H1 (cell line): Measurements from ENCODE around the gene GGT6. TPM values are rescaled to one million over a fixed set of nuclear protein-coding genes. Genes with fewer than 3 reads are reported as not detected.

ENCODE experiments used
- CTCF ChIA-PET: fragments of 300-600 bp; sonication (Branson Sonifier 250); formaldehyde crosslinking; loops from one replicate; lab custom pipeline; 2021; ENCODE audit not compliant: partially characterized antibody; lab: Charles Lee
- POLR2A ChIA-PET: fragments of 300-600 bp; sonication (Branson Sonifier 250); formaldehyde crosslinking; loops from one replicate; lab custom pipeline; 2021; ENCODE audit warnings: inconsistent platforms; ENCODE audit not compliant: partially characterized antibody; lab: Charles Lee
- DNase-seq, 2 experiments: peaks; one replicate each; pipeline versions ENCODE4 v3.0.0 to v3.0.0-alpha.2; 2010 to 2022; ENCODE audit warnings: low spot score in 2 of 2, low read depth in 1 of 2, mixed read lengths in 1 of 2
- FAIRE-seq: peaks from 2 replicates; lab custom pipeline; 2011; peaks lifted over from hg19 to GRCh38; lab: Jason Lieb, UNC
- H2AFZ ChIP-seq: 2 replicates; pipeline ENCODE4 v1.8.1; 2012; ENCODE audit warnings: low read length, inconsistent platforms
- H2AK5ac ChIP-seq: 2 replicates; pipeline ENCODE4 v1.6.1; 2013; ENCODE audit warnings: low read depth, low read length
- H2BK120ac ChIP-seq: replicated peaks from 2 replicates; pipeline ENCODE3; 2013; ENCODE audit warnings: low read depth, low read length, inconsistent platforms
- H2BK12ac ChIP-seq: 2 replicates; pipeline ENCODE4 v1.6.1; 2013; ENCODE audit warnings: low read depth, low read length
- H2BK15ac ChIP-seq: 2 replicates; pipeline ENCODE4 v1.6.1; 2013; ENCODE audit warnings: low read length
- H2BK20ac ChIP-seq: 2 replicates; pipeline ENCODE4 v1.6.1; 2013; ENCODE audit warnings: low read length
- H2BK5ac ChIP-seq: 2 replicates; pipeline ENCODE4 v1.6.1; 2013; ENCODE audit warnings: low read depth, low read length
- H3K14ac ChIP-seq: 2 replicates; pipeline ENCODE4 v1.6.1; 2013; ENCODE audit warnings: inconsistent platforms; ENCODE audit not compliant: insufficient read length
- H3K18ac ChIP-seq: 2 replicates; pipeline ENCODE4 v1.6.1; 2013; ENCODE audit warnings: low read length; ENCODE audit errors: extremely low read depth
- H3K23ac ChIP-seq: 2 replicates; pipeline ENCODE4 v1.6.1; 2013; ENCODE audit warnings: inconsistent platforms; ENCODE audit not compliant: insufficient read length
- H3K23me2 ChIP-seq: 2 replicates; pipeline ENCODE4 v1.6.1; 2013; ENCODE audit warnings: low read depth, low read length
- H3K27ac ChIP-seq: 2 replicates; pipeline ENCODE4 v1.6.1; 2011; ENCODE audit warnings: low read depth, low read length, inconsistent platforms
- H3K27me3 ChIP-seq, 4 experiments: replicated peaks in 1 of 4; 1 replicate in 1 of 4; 2 replicates in 3 of 4; pipeline versions ENCODE4 v1.6.1 to v1.8.1; 2011 to 2013; ENCODE audit warnings: low read length in 3 of 4, mild to moderate bottlenecking in 3 of 4, inconsistent platforms in 2 of 4, mixed read lengths in 2 of 4, moderate library complexity in 1 of 4; ENCODE audit not compliant: control insufficient read depth in 3 of 4, insufficient read depth in 3 of 4; ENCODE audit errors: extremely low read depth in 1 of 4
- H3K36me3 ChIP-seq, 4 experiments: 2 replicates each; pipeline versions ENCODE4 v1.6.1 to v1.8.1; 2011 to 2013; ENCODE audit warnings: mild to moderate bottlenecking in 4 of 4, low read length in 3 of 4, moderate library complexity in 2 of 4, control low read depth in 1 of 4, inconsistent platforms in 1 of 4; ENCODE audit not compliant: insufficient read depth in 4 of 4, control insufficient read depth in 2 of 4
- H3K4ac ChIP-seq: replicated peaks from 2 replicates; pipeline ENCODE3; 2013; ENCODE audit warnings: low read length, low read depth, mixed read lengths, inconsistent platforms; ENCODE audit not compliant: insufficient read length
- H3K4me1 ChIP-seq, 4 experiments: replicated peaks in 1 of 4; 1 replicate in 1 of 4; 2 replicates in 3 of 4; pipeline versions ENCODE4 v1.6.1 to v1.8.1; 2011 to 2013; ENCODE audit warnings: low read length in 3 of 4, inconsistent platforms in 2 of 4, mixed read lengths in 1 of 4; ENCODE audit not compliant: insufficient read depth in 4 of 4, control insufficient read depth in 3 of 4
- H3K4me2 ChIP-seq, 2 experiments: 2 replicates each; pipeline versions ENCODE4 v1.6.1 to v1.8.1; 2011 to 2013; ENCODE audit warnings: low read depth in 2 of 2, low read length in 2 of 2, control low read depth in 1 of 2, inconsistent platforms in 1 of 2, mild to moderate bottlenecking in 1 of 2; ENCODE audit not compliant: insufficient read depth in 1 of 2
- H3K4me3 ChIP-seq, 4 experiments: fragments of 200-600, 300-600 bp in 1 of 4; sonication (generic), shearing (Covaris generic), sonication (Bioruptor Twin) in 1 of 4; 2 replicates each; pipeline versions ENCODE4 v1.5.1 to v1.8.1; 2011 to 2016; ENCODE audit warnings: low read length in 4 of 4, low read depth in 3 of 4, control low read depth in 2 of 4, inconsistent platforms in 2 of 4, mild to moderate bottlenecking in 2 of 4, mixed read lengths in 1 of 4, moderate library complexity in 1 of 4; ENCODE audit not compliant: insufficient read depth in 2 of 4; ENCODE audit errors: extremely low read depth in 1 of 4
- H3K56ac ChIP-seq: replicated peaks from 2 replicates; pipeline ENCODE3; 2013; ENCODE audit warnings: low read depth, mild to moderate bottlenecking, mixed read lengths, low read length, inconsistent platforms; ENCODE audit not compliant: insufficient read length
- H3K79me1 ChIP-seq: 2 replicates; pipeline ENCODE4 v1.6.1; 2013; ENCODE audit warnings: low read depth, low read length, control low read depth
- H3K79me2 ChIP-seq, 2 experiments: 2 replicates each; pipeline versions ENCODE4 v1.6.1 to v1.8.1; 2012 to 2013; ENCODE audit warnings: low read length in 2 of 2, mild to moderate bottlenecking in 2 of 2, inconsistent platforms in 1 of 2; ENCODE audit not compliant: insufficient read depth in 2 of 2, control insufficient read depth in 1 of 2
- H3K9ac ChIP-seq, 4 experiments: replicated peaks in 1 of 4; 1 replicate in 1 of 4; 2 replicates in 3 of 4; pipeline versions ENCODE4 v1.6.1 to v1.8.1; 2011 to 2013; ENCODE audit warnings: low read depth in 3 of 4, low read length in 3 of 4, control low read depth in 2 of 4, mild to moderate bottlenecking in 2 of 4, moderate library complexity in 2 of 4, inconsistent platforms in 1 of 4; ENCODE audit errors: extremely low read depth in 1 of 4
- H3K9me3 ChIP-seq, 2 experiments: 2 replicates each; pipeline versions ENCODE4 v1.6.1 to v1.8.1; 2012 to 2013; ENCODE audit warnings: mild to moderate bottlenecking in 2 of 2, moderate library complexity in 2 of 2, control low read depth in 1 of 2, inconsistent platforms in 1 of 2, low read depth in 1 of 2, low read length in 1 of 2, mixed read lengths in 1 of 2; ENCODE audit not compliant: insufficient read depth in 2 of 2
- H4K20me1 ChIP-seq, 2 experiments: replicated peaks in 1 of 2; 2 replicates each; pipeline versions ENCODE3 to v1.8.1; 2011 to 2013; ENCODE audit warnings: inconsistent platforms in 2 of 2, low read length in 2 of 2, mild to moderate bottlenecking in 1 of 2; ENCODE audit not compliant: insufficient read depth in 2 of 2, control insufficient read depth in 1 of 2
- H4K5ac ChIP-seq: 2 replicates; pipeline ENCODE4 v1.6.1; 2013; ENCODE audit warnings: low read length, low read depth, mixed read lengths, inconsistent platforms; ENCODE audit not compliant: insufficient read length
- H4K8ac ChIP-seq: 2 replicates; pipeline ENCODE4 v1.8.0; 2013; ENCODE audit warnings: mild to moderate bottlenecking, moderate library complexity, low read length, inconsistent platforms; ENCODE audit not compliant: insufficient read depth; ENCODE audit errors: extremely low read depth
- H4K91ac ChIP-seq: replicated peaks from 2 replicates; pipeline ENCODE3; 2013; ENCODE audit warnings: low read length, mixed read lengths, inconsistent platforms; ENCODE audit not compliant: insufficient read length
- BRCA1 ChIP-seq: IDR thresholded peaks from 2 replicates; pipeline ENCODE4 v1.6.1; 2012; ENCODE audit warnings: low read depth, low read length, improper control_type of control experiment
- KDM5A ChIP-seq: fragments of 200-600 bp; IDR thresholded peaks from 2 replicates; pipeline ENCODE4 v1.7.1; 2012; ENCODE audit warnings: mild to moderate bottlenecking, low read length, inconsistent platforms, mixed read lengths
- POLR2A ChIP-seq, 2 experiments: IDR thresholded peaks; 1 replicate in 1 of 2; 2 replicates in 1 of 2; pipeline ENCODE4 v1.6.1; 2011; ENCODE audit warnings: low read depth in 2 of 2, low read length in 2 of 2, mild to moderate bottlenecking in 2 of 2; ENCODE audit errors: control extremely low read depth in 1 of 2
- RFX5 ChIP-seq: IDR thresholded peaks from 2 replicates; pipeline ENCODE4 v1.6.1; 2011; ENCODE audit warnings: low read depth, low read length, improper control_type of control experiment, borderline replicate concordance
- SRF ChIP-seq: IDR thresholded peaks from 2 replicates; pipeline ENCODE4 v1.6.1; 2011; ENCODE audit warnings: mild to moderate bottlenecking, low read depth, low read length, moderate library complexity
- TAF1 ChIP-seq: IDR thresholded peaks from 2 replicates; pipeline ENCODE4 v1.6.1; 2011; ENCODE audit warnings: mild to moderate bottlenecking, low read depth, low read length
- ZNF274 ChIP-seq: IDR thresholded peaks from 2 replicates; pipeline ENCODE4 v1.7.0; 2012; ENCODE audit warnings: low read length, borderline replicate concordance; ENCODE audit errors: extremely low read depth
- WGBS, 2 experiments: shearing (Covaris generic) in 1 of 2; methylation state at CpG; one replicate each; pipeline versions ENCODE4 v1.1.6 to v1.1.7; 2013 to 2015; ENCODE audit warnings: low lambda C conversion rate in 2 of 2, mixed read lengths in 2 of 2, inconsistent platforms in 1 of 2, low coverage in 1 of 2, missing lambda C conversion rate in 1 of 2; ENCODE audit not compliant: insufficient replicate concordance in 2 of 2, insufficient coverage in 1 of 2, insufficient read length in 1 of 2; ENCODE audit errors: extremely low coverage in 1 of 2, missing lambda C conversion rate in 1 of 2; 5-methylcytosine and 5-hydroxymethylcytosine counted together
- polyA plus RNA-seq, 7 experiments: library from polyadenylated mRNA; depleted of rRNA in 3 of 7; stranded (reverse) in 5 of 7; unstranded in 2 of 7; fragments of >200 nt in 5 of 7; fragments of 200-250 nt in 2 of 7; gene quantifications; 1 replicate in 5 of 7; 2 replicates in 1 of 7; 4 replicates in 1 of 7; pipeline versions ENCODE4 v1.2.1 to v1.2.3, GENCODE V29; 2011 to 2013; ENCODE audit warnings: missing spikeins in 2 of 7, mixed read lengths in 2 of 7
- total RNA-seq: library from RNA; stranded (reverse); fragmentation: NEBNext Ultra II Directional; extraction: Animal tissue kit (Norgen Biotek cat#: 25700); gene quantifications from 2 replicates; pipeline ENCODE4 v1.2.1, GENCODE V29; 2021
- TF ChIP-seq, protein P1 (sequence below), 3 experiments: IDR thresholded peaks; 1 replicate in 2 of 3; 2 replicates in 1 of 3; pipeline versions ENCODE4 v1.5.1 to v1.6.1; 2011; ENCODE audit warnings: low read length in 3 of 3, mild to moderate bottlenecking in 3 of 3, inconsistent platforms in 2 of 3, low read depth in 1 of 3, moderate library complexity in 1 of 3; ENCODE audit not compliant: insufficient read depth in 1 of 3; ENCODE audit errors: control extremely low read depth in 1 of 3
- TF ChIP-seq, protein P2 (sequence below): IDR thresholded peaks from 2 replicates; pipeline ENCODE4 v1.6.1; 2012; ENCODE audit warnings: low read length, inconsistent platforms

GGT6 gene
- total and polyA plus RNA-seq, 2 of the 8 experiments (the other 6 are each of a cell fraction or from before 2014, with no cell fraction given), result 0.18 TPM; not detected in 1

DNA sequence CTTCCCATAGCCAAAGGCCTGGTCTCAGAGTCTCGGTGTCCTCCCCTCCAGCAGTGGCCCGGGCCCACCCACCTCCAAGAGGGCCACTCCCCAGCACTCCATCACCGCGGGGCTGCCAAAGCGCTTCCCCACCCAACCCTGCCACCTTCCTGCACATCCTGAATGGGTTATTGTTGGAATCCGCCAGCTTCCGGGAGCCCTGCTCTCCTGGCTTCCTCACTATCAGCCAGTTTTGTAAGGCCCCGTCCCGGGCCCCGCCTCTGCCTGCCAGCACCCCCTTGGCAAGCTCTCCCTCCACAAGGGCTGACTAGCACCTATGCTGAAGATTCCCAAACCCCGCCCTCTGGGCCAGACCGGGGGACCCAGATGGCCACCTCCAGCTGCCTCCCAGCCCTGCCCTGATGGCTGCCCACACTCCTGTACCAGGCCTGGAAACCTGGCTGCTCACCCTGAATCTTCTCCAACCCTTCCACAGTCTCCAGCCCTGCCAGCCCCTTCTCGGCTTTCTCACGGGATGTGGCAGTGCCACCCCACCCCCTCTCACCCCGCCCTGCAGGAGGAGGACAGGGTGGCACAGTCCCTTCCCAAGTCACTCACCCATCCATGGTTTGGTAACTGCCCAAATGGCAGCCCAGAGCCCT lies 19.6 kb downstream of the GGT6 start:
- no peak overlapping the region for H3K23ac ChIP-seq
- H3K18ac ChIP-seq, result no peak overlapping the region
- H3K4me3 ChIP-seq, result no peak overlapping the region
- no peak overlapping the region; the same call in 1 of the 2 replicates for H4K8ac ChIP-seq
- no peak overlapping the region for H3K4ac ChIP-seq
- peaks cover 0 to 13% (median 8%) of the 10 kb centered on the region in 4 experiments; a peak in 5 of 7 replicates for H3K4me1 ChIP-seq
- WGBS, 2 experiments, result 91% methylated on average over 15 of the region's 15 CpGs; no CpG with 5 or more reads in 1 of the 2 experiments
- H3K79me1 ChIP-seq, result no peaks in the 10 kb centered on the region
- peaks cover 4% of the 10 kb centered on the region; the same call in 1 of the 2 replicates for H3K23me2 ChIP-seq
- peaks cover 11 to 36% of the 10 kb centered on the region in 2 experiments for H4K20me1 ChIP-seq
- H3K56ac ChIP-seq, result no peak overlapping the region
- H3K14ac ChIP-seq, result no peak overlapping the region
- H2BK12ac ChIP-seq, result no peak overlapping the region
- H3K27me3 ChIP-seq, result no peaks in the 10 kb centered on the region
- ChIA-PET POLR2A (interaction anchor here (0.9 to 37.1 kb wide), 3 partner anchors 6 to 116 kb away, joined by 3 to 546 read pairs (median 546); partner anchors contain the start of genes GGT6 and MYBBP1A), CTCF (interaction anchor here (0.7 to 1.9 kb wide), 15 partner anchors 10 to 128 kb away, joined by 3 to 7 read pairs (median 3); no protein-coding TSS in a partner anchor)
- H3K4me2 ChIP-seq, result no peak overlapping the region
- H4K91ac ChIP-seq, result no peak overlapping the region
- H4K5ac ChIP-seq, result no peak overlapping the region
- H2AFZ ChIP-seq, result no peak overlapping the region
- peaks cover 26 to 71% (median 46%) of the 10 kb centered on the region in 4 experiments for H3K36me3 ChIP-seq
- FAIRE-seq, result no peak
- H2BK15ac ChIP-seq, result no peak overlapping the region
- H2BK20ac ChIP-seq, result no peak overlapping the region
- DNase-seq, result no peak
- no peak overlapping the region for H2BK5ac ChIP-seq
- no peaks in the 10 kb centered on the region for H3K9me3 ChIP-seq
- H2BK120ac ChIP-seq, result no peak overlapping the region
- no peaks in the 10 kb centered on the region for H3K79me2 ChIP-seq
- H3K27ac ChIP-seq, result no peak overlapping the region
- H3K9ac ChIP-seq, result no peak overlapping the region
- no peak overlapping the region for H2AK5ac ChIP-seq
- TF ChIP-seq POLR2A (IDR thresholded peaks at IDR 0.05; ENCODE audit: control extremely low read depth in 1 of 2, low read depth in 2 of 2, low read length in 2 of 2) (no peak), ZNF274 (no peak), TAF1 (no peak), BRCA1 (no peak), RFX5 (no peak), KDM5A (no peak), SRF (no peak)
- TF ChIP-seq, protein P1, sequence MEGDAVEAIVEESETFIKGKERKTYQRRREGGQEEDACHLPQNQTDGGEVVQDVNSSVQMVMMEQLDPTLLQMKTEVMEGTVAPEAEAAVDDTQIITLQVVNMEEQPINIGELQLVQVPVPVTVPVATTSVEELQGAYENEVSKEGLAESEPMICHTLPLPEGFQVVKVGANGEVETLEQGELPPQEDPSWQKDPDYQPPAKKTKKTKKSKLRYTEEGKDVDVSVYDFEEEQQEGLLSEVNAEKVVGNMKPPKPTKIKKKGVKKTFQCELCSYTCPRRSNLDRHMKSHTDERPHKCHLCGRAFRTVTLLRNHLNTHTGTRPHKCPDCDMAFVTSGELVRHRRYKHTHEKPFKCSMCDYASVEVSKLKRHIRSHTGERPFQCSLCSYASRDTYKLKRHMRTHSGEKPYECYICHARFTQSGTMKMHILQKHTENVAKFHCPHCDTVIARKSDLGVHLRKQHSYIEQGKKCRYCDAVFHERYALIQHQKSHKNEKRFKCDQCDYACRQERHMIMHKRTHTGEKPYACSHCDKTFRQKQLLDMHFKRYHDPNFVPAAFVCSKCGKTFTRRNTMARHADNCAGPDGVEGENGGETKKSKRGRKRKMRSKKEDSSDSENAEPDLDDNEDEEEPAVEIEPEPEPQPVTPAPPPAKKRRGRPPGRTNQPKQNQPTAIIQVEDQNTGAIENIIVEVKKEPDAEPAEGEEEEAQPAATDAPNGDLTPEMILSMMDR (IDR thresholded peaks at IDR 0.05; ENCODE audit: control extremely low read depth in 1 of 3, insufficient read depth in 1 of 3, low read depth in 1 of 3, low read length in 3 of 3), result no peak
- TF ChIP-seq, protein P2, sequence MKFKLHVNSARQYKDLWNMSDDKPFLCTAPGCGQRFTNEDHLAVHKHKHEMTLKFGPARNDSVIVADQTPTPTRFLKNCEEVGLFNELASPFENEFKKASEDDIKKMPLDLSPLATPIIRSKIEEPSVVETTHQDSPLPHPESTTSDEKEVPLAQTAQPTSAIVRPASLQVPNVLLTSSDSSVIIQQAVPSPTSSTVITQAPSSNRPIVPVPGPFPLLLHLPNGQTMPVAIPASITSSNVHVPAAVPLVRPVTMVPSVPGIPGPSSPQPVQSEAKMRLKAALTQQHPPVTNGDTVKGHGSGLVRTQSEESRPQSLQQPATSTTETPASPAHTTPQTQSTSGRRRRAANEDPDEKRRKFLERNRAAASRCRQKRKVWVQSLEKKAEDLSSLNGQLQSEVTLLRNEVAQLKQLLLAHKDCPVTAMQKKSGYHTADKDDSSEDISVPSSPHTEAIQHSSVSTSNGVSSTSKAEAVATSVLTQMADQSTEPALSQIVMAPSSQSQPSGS, result no peak
